A673 (cell line): ENCODE data around the gene SMIM41.

Experiments
- EZH2 ChIP-seq: fragments of 200-600 bp; sonication (generic); IDR thresholded peaks from 2 replicates; pipeline ENCODE4 v1.6.1; 2017; ENCODE audit warnings: borderline replicate concordance, low read depth, mild to moderate bottlenecking, mixed read lengths, antibody characterized with exemption, low read length; ENCODE audit not compliant: poor library complexity, severe bottlenecking
- TF ChIP-seq, protein P1 (sequence below): fragments of 300-800, 200-600 bp; sonication (generic); conservative IDR thresholded peaks from 2 replicates; pipeline ENCODE4 v1.5.1; 2017; ENCODE audit warnings: low read depth, mild to moderate bottlenecking, antibody characterized with exemption, low read length, moderate library complexity, mixed read lengths

- TF ChIP-seq, protein P1, sequence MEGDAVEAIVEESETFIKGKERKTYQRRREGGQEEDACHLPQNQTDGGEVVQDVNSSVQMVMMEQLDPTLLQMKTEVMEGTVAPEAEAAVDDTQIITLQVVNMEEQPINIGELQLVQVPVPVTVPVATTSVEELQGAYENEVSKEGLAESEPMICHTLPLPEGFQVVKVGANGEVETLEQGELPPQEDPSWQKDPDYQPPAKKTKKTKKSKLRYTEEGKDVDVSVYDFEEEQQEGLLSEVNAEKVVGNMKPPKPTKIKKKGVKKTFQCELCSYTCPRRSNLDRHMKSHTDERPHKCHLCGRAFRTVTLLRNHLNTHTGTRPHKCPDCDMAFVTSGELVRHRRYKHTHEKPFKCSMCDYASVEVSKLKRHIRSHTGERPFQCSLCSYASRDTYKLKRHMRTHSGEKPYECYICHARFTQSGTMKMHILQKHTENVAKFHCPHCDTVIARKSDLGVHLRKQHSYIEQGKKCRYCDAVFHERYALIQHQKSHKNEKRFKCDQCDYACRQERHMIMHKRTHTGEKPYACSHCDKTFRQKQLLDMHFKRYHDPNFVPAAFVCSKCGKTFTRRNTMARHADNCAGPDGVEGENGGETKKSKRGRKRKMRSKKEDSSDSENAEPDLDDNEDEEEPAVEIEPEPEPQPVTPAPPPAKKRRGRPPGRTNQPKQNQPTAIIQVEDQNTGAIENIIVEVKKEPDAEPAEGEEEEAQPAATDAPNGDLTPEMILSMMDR = no peak
- TF ChIP-seq EZH2 = no peak
Observed at GRCh38 chr12:52151153-52151836, 71.8 kb downstream of the SMIM41 start.
